HG02763 (cell line): ENCODE data around the gene MALAT1.
"Not testable (repeated sequence)": the region's sequence is repeated elsewhere in the genome, so short reads cannot be mapped to it uniquely, and the experiment has no call there.

Source experiments
- ATAC-seq: cut with Tn5 transposase; IDR thresholded peaks from one replicate; pipeline ENCODE4 v1.9.1; 2021; ENCODE audit warnings: mild to moderate bottlenecking, moderate library complexity; ENCODE audit not compliant: unreplicated experiment

Gene MALAT1

DNA sequence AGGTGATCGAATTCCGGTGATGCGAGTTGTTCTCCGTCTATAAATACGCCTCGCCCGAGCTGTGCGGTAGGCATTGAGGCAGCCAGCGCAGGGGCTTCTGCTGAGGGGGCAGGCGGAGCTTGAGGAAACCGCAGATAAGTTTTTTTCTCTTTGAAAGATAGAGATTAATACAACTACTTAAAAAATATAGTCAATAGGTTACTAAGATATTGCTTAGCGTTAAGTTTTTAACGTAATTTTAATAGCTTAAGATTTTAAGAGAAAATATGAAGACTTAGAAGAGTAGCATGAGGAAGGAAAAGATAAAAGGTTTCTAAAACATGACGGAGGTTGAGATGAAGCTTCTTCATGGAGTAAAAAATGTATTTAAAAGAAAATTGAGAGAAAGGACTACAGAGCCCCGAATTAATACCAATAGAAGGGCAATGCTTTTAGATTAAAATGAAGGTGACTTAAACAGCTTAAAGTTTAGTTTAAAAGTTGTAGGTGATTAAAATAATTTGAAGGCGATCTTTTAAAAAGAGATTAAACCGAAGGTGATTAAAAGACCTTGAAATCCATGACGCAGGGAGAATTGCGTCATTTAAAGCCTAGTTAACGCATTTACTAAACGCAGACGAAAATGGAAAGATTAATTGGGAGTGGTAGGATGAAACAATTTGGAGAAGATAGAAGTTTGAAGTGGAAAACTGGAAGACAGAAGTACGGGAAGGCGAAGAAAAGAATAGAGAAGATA is at the start of gene MALAT1:
TSS of gene MALAT1 (plus strand) at position 69 of the 736 bp plus-strand sequence.
- peak; percentile 28 for ATAC-seq

DNA sequence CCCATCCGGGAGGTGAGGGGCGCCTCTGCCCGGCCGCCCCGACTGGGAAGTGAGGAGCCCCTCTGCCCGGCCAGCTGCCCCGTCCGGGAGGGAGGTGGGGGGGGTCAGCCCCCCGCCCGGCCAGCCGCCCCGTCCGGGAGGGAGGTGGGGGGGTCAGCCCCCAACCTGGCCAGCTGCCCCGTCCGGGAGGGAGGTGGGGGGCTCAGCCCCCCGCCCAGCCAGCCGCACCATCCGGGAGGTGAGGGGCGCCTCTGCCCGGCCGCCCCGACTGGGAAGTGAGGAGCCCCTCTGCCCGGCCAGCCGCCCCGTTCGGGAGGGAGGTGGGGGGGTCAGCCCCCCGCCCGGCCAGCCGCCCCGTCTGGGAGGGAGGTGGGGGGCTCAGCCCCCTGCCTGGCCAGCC is 47.5 kb upstream of the MALAT1 start:
- not testable (repeated sequence) for ATAC-seq

DNA sequence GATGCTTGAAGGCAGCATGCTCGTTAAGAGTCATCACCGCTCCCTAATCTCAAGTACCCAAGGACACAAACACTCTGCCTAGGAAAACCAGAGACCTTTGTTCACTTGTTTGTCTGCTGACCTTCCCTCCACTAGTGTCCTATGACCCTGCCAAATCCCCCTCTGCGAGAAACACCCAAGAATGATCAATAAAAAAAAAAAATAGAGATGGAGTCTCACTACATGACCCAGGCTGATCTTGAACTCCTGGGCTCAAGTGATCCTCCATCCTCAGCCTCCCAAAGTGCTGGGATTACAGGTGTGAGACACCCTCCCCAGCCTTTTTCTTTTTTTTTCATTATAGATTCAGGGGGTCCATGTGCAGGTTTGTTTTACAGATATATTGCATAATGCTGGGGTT is 46.6 kb upstream of the MALAT1 start:
- not testable (repeated sequence) for ATAC-seq

DNA sequence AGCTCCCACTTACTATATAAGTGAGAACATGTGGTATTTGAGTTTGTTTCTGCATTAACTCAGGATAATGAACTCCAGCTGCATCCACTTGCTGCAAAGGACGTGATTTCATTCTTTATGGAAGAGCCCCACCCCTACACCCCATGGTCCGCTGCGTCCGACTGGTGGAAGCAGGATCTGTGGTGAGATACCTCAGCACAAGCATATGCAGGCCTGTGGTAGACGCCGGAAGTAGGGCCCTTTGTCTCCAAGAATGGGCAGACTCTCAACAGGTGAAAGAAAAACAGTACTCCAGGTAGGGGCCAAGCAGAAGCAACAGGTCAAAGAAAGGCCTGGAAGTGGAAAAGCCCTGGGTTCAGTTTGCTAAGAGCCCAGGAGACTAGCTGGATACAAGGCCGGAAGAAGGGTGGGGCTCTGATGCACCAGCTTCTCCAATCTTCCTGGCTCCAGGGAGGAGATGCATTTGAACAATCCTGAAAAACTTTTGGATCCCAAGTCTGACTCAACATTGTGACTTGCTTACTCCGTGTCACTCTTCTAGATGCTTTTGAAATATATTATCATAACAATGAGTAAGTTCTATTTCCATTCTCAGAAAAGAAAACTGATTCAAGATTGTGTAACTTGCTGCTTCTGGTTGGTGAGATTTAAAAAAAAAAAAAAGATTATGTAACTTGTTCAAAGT is 45.9 kb upstream of the MALAT1 start:
- ATAC-seq = no peak

GRCh38 chr11:65454311-65454695 is 44.5 kb upstream of the MALAT1 start:
- ATAC-seq = no peak

DNA sequence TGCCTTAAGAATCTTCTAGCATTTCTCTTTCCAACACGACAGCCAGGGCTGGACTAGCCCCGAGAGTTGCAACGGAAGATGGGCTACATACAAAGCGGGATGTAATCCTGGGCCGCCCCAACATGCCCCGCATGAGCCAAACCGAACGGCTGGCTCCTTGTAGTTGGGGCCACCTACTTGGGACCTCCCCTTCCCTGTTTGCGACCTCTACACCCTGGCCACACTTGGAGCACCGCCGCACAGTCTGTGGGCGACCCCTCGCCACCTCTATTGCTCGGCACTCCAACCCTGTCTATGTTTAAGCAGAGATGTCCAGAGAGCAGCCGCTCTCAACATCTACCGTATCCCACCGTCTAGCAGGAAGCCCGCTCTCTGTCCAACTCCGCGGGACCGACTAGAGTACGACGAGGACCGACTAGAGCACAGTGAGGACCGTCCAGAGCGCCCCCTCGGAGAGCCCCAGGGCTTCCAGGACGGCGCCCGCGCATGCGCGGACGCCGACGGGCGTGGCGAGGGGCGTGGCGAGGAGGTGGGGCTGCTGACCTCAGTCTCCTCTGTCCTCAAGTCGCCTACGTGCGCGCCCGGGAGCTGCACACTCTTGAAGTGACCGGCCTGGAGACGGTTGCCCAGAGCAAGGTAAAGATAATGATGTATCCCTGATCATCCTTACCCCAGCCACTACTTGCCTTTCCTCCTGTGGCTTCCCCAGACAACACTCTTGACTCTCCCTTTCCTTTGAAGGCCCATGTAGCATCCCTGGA is 44.0 kb upstream of the MALAT1 start:
- ATAC-seq = peak; percentile 91

DNA sequence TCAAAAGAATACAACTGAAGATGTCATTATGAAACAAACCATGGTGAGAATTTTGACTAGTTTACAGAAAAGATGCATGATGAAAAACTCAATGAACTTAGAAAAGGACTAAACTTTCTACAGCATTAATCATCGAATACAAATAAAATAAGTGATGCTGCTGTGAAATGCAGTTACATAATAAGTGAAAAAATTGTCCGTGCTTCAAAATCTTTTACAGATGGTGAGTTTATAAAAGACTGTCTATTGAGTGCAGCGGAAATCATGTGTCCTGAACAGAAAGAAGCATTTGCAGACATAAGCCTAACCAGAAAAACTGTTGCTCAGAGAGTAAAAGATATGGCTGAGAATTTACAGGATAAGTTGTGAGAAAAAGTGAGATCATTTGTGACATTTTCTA is 42.4 kb upstream of the MALAT1 start:
- no peak for ATAC-seq

GRCh38 chr11:65459552-65459951 is 39.3 kb upstream of the MALAT1 start:
- no peak for ATAC-seq

DNA sequence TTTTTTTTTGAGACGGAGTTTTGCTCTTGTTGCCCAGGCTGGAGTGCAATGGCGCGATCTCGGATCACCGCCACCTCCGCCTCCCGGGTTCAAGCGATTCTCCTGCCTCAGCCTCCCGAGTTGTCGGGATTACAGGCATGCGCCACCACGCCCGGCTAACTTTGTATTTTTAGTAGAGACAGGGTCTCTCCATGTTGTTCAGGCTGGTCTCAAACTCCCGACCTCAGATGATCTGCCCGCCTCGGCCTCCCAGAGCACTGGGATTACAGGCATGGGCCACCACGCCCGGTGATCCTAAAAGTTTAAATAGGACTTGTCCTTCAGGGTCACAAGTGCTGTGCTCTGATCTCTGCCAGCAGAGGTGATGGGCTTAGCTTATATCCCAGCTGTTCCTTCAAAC is 33.4 kb upstream of the MALAT1 start:
- not testable (repeated sequence) for ATAC-seq

DNA sequence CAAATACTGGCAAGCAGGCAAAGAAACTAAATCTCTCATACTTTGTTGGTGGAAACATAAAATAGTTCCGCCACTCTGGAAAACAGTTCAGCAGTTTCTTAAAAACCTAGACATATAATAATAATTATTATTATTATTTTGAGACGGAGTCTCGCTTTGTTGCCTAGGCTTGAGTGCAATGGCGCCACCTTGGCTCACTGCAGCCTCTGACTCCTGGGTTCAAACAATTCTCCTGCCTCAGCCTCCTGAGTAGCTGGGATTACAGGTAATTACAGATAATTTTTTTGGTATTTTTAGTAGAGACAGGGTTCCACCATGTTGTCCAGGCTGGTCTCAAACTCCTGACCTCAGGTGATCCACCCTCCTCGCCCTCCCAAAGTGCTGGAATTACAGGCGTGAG is 31.5 kb upstream of the MALAT1 start:
- not testable (repeated sequence) for ATAC-seq

DNA sequence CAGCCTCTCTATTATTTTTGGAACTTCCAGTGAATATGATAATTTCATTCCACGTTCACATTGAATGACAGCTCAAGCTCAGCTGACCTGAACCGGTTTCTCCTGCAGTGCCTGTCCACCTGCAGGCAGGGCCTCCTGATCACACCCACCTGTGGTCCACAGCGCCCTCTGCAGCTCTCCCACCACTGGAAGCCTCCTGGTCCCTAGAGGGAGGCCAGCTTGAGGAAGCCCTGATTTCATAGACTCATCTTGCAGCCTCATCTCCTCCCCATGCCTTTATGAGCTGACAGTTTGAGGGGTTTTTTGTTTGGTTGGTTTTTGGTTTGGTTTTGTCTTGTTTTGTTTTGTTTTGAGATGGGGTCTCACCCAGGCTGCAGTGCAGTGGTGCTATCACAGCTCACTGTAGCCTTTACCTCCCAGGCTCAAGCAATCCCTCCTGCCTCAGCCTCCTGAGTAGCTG is 29.9 kb upstream of the MALAT1 start:
- ATAC-seq = no peak

DNA sequence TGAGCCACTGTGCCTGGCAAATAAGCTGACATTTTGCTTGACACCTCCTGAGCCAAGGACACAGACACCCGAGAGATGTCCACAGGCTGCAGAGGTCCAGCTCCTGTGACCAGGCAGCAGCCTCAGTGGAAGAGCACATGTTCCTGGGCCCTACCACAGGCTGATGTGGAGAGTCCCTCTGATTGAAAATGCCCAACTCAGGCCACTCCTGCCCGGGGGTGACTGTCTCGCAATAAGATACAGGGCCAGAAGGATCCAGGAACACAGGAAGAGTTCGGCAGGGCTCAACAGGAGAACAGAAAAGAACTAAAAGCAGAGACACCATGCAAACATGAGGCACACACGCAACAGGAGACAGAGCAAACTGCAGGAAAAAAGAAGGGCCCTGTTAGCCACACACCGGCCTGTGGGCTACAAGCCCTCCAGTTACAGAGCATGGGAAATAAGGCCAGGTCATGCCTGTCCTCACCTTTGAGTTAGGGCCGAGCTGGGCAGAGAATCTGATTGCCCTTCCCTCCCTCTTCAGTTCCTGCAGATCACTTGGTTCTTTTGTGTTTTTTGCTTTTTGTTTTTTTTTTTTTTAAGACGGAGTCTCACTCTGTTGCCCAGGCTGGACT is 28.3 kb upstream of the MALAT1 start:
- ATAC-seq = no peak

DNA sequence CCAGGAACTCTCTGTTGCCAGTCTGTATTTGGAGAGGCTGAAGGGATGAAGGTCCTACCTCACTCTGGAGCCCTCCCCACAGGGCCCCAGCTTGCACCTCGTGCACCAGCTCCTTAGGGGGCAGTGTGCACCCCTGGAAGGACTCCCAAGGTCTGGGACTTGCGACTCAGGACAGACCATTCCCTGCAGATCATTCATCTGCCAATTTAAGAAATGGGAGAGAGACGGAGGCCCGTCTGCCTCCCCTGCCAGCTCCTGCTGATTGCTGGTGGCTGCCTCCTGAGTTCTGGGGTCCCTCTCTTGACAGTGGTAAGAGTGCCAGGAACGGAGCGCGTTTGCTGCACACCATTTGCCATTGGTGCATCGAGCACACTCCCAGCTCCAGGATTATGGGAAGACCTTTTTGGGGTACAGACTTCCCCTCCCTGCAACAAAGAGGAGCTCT is 27.4 kb upstream of the MALAT1 start:
- ATAC-seq = no peak

DNA sequence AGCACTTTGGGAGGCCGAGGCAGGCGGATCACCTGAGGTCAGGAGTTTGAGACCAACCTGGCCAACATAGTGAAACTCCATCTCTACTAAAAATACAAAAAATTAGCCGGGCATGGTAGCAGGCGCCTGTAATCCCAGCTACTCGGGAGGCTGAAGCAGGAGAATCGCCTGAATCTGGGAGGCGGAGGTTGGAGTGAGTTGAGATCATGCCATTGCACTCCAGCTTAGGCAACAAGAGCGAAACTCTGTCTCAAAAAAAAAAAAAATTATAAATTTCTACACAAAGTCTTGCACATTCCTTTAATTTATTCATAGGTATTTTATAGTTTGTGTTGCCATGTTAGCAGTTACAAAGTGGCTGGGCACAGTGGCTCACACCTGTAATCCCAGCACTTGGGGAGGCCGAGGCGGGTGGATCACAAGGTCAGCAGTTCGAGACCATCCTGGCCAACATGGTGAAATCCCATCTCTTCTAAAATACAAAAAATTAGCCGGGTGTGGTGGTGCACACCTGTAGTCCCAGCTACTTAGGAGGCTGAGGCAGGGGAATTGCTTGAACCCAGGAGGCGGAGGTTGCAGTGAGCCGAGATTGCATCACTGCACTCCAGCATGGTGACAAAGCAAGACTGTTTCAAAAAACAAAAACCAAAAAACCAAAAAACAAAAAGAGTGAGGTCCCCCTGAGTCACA is 26.1 kb upstream of the MALAT1 start:
- not testable (repeated sequence) for ATAC-seq

DNA sequence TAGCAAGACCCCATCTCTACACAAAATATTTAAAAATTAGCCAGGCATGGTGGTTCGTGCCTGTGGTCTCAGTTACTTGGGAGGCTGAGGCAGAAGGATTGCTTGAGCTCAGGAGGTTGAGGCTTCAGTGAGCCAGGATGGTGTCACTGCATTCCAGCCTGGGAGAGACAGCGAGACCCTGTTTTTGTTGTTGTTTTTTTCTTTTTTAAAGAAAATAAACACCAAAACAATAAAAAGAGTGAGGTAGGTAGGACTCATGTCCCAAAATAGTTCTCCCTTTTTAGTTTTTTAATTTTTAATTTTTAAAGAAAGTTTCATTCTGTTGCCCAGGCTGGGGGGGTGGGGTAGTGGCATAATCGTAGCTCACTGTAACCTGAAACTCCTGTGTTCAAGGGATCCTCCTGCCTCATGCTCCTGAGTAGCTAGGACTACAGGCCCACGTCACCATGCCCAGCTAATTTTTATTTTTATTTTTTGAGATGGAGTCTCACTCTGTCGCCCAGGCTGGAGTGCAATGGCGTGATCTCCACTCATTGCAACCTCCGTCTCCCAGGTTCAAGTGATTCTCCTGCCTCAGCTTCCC is 25.5 kb upstream of the MALAT1 start:
- no peak for ATAC-seq

DNA sequence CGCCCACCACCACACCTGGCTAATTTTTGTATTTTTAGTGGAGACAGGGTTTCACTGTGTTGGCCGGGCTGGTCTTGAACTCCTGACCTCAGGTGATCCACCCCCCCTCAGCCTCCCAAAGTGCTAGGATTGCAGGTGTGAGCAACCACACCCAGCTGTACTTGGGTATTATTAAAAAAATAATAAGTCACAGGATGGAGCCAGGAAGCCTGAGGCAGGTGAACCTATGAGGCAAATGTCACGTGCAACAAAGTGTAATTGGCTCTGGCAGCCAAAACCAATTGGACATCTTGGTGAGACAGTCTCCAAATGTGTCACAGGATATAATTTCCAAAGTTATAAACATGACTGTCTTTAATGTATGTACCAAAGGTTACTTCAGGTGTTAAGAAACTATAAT is 24.0 kb upstream of the MALAT1 start:
- ATAC-seq = no peak

DNA sequence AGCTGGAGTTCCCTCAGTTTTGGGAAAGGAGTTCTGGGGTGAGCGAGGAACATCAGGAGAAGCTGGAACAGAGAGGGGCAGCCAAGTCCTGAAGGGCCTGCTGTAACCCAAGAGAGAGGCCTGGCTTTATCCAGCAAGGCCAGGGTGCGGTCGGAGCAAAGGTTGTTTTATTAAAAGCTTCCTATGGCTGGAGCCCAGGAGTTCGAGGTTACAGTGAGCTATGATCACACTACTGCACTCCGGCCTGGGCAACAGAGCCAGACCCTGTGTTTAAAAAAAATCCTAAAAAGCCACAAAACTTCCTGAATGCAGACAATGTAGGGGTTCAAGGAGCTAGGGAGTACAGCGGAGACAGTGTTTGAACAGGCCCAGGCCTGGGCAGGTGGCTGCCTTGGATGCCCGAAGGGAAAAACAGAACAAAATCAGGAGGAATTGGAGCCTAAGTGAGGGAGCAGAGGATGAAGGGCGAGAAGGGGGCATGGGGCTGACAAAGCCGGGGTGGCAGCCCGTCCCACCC is 22.2 kb upstream of the MALAT1 start:
- ATAC-seq = no peak

DNA sequence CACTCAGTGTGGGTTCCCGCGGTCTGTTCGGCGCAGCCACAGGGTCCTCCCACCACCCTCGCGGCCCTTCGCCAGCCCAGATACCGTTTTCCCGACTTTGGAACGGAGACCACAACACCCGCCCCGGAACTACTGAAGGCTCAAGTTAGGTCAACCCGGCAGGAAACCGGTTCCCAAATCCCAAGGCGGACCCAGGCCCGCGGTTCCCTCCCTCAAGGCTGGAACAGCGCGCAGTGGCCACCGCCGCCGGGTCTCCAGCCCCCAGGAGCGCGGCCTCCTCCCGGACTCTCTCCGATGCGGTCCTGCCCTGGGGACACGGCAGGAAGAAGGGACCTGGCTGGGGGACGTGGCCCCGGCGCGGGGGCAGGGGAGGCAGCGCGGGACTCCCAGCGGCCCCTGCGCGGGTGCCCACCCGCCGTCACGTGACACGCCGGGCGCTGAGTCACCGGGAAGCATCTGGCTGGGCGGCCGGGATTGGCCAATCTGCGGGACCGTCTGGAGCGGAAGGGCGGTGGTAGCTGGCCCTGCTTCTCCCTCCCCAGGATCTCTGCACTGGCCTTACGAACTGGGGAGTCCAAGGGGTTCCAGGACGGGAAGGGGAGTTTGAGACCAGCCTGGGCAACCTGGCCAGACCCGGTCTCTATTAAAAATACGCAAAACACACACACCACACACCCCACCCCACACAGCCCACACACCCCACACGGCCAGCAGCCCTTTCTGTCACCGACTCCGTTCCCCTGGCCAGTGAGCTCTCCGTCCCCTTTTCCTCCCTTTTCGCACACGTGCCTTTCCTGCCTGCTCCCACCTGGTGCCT is 21.5 kb upstream of the MALAT1 start:
- peak; percentile 87 for ATAC-seq
